HCT116 (cell line): ENCODE data around the gene LCN10.

Source experiments
- CTCF ChIP-seq, 3 experiments: fragments of 200-600 bp in 1 of 3; sonication (generic) in 1 of 3; IDR thresholded peaks in 2 of 3; conservative IDR thresholded peaks in 1 of 3; 2 replicates each; pipeline ENCODE4 v1.5.1; 2012 to 2017; ENCODE audit warnings: low read depth in 2 of 3, low read length in 2 of 3, antibody characterized with exemption in 1 of 3, borderline replicate concordance in 1 of 3, control low read depth in 1 of 3, mild to moderate bottlenecking in 1 of 3, mixed read lengths in 1 of 3, mixed run types in 1 of 3, moderate library complexity in 1 of 3; ENCODE audit not compliant: insufficient read depth in 1 of 3
- EZH2 ChIP-seq: fragments of 200-600 bp; sonication (generic); IDR thresholded peaks from 2 replicates; pipeline ENCODE4 v1.6.1; 2017; ENCODE audit warnings: antibody characterized with exemption, mixed run types
- EZH2phosphoT487 ChIP-seq: fragments of 200-600 bp; IDR thresholded peaks from 2 replicates; pipeline ENCODE4 v1.6.1; 2018; ENCODE audit warnings: antibody characterized with exemption, borderline replicate concordance
- JUND ChIP-seq: IDR thresholded peaks from 2 replicates; pipeline ENCODE4 v1.6.1; 2012
- POLR2A ChIP-seq: IDR thresholded peaks from 2 replicates; pipeline ENCODE4 v1.7.0; 2011; ENCODE audit warnings: borderline replicate concordance; ENCODE audit not compliant: insufficient read depth, insufficient read length; ENCODE audit errors: extremely low read depth
- RAD21 ChIP-seq: IDR thresholded peaks from 2 replicates; pipeline ENCODE4 v1.6.1; 2012; ENCODE audit warnings: low read depth, mild to moderate bottlenecking
- REST ChIP-seq: IDR thresholded peaks from 2 replicates; pipeline ENCODE4 v1.6.1; 2012; ENCODE audit warnings: low read depth
- YY1 ChIP-seq: IDR thresholded peaks from 2 replicates; pipeline ENCODE4 v1.6.1; 2011; ENCODE audit warnings: low read length, low read depth, moderate library complexity, mild to moderate bottlenecking; ENCODE audit not compliant: insufficient replicate concordance; ENCODE audit errors: extremely low read depth

GRCh38 chr9:136763649-136764035 lies 20.9 kb upstream of the LCN10 start:
- no peak for TF ChIP-seq JUND
- TF ChIP-seq CTCF (IDR thresholded peaks at IDR 0.05 in 2 of 3, conservative IDR thresholded peaks at IDR 0.05 in 1 of 3; ENCODE audit: borderline replicate concordance in 1 of 3, insufficient read depth in 1 of 3, low read depth in 2 of 3, low read length in 2 of 3): no peak
- TF ChIP-seq EZH2phosphoT487: no peak
- TF ChIP-seq REST: no peak
- TF ChIP-seq EZH2: no peak
- no peak for TF ChIP-seq POLR2A
- no peak for TF ChIP-seq RAD21
- no peak for TF ChIP-seq YY1
